ENCODE results near the gene GADL1.

GADL1 gene

GRCh38 chr3:30752970-30753369, 141.5 kb downstream of the GADL1 start:
- POLR2A ChIA-PET, result no interaction called here
- peak in 2 of 3 donors; percentile 54 to 62 for DNase-seq
- Histone ChIP-seq H3K36me3 (ENCODE audit: control insufficient read depth in 4 of 4, insufficient read depth in 4 of 4, low read length in 3 of 4) (no peaks in the 10 kb centered on the region), H3K4me1 (ENCODE audit: control extremely low read depth in 1 of 4, control insufficient read depth in 4 of 4, insufficient read depth in 4 of 4, low read length in 3 of 4) (peaks cover 0 to 12% (median under 1%) of the 10 kb centered on the region in 4 experiments), H3K27me3 (replicated peaks in 2 of 5; ENCODE audit: control insufficient read depth in 4 of 5, insufficient read depth in 5 of 5, low read length in 4 of 5) (no peaks in the 10 kb centered on the region), H3K4me3 (ENCODE audit: control insufficient read depth in 1 of 7, extremely low read depth in 1 of 7, insufficient read depth in 4 of 7, low read depth in 2 of 7, low read length in 6 of 7) (no peak overlapping the region), H3K27ac (ENCODE audit: insufficient read depth in 1 of 2, low read depth in 1 of 2, low read length in 2 of 2, poor library complexity in 1 of 2, severe bottlenecking in 2 of 2) (no peak overlapping the region), H3K9me3 (ENCODE audit: control extremely low read depth in 1 of 5, control insufficient read depth in 4 of 5, insufficient read depth in 2 of 5, low read depth in 1 of 5, low read length in 4 of 5) (no peaks in the 10 kb centered on the region)
- WGBS (ENCODE audit: insufficient coverage), result no CpG with 5 or more reads among the region's 4 CpGs
- CTCF ChIA-PET, result interaction anchor here (1.0 to 9.2 kb wide), 2 partner anchors 16 to 17 kb away, joined by 3 to 58 read pairs; no protein-coding TSS in a partner anchor

- no peaks in the 10 kb centered on the region for H3K36me3 ChIP-seq (ENCODE audit: control insufficient read depth in 4 of 4, insufficient read depth in 4 of 4, low read length in 3 of 4)
- ChIA-PET CTCF (interaction anchor here (1.0 to 9.2 kb wide), 3 partner anchors 17 to 710 kb away, joined by 3 to 58 read pairs (median 17); no protein-coding TSS in a partner anchor), POLR2A (no interaction called here)
- no peaks in the 10 kb centered on the region for H3K9me3 ChIP-seq (ENCODE audit: control extremely low read depth in 1 of 5, control insufficient read depth in 4 of 5, insufficient read depth in 2 of 5, low read depth in 1 of 5, low read length in 4 of 5)
- no peaks in the 10 kb centered on the region for H3K27me3 ChIP-seq (replicated peaks in 2 of 5; ENCODE audit: control insufficient read depth in 4 of 5, insufficient read depth in 5 of 5, low read length in 4 of 5)
- H3K27ac ChIP-seq (ENCODE audit: insufficient read depth in 1 of 2, low read depth in 1 of 2, low read length in 2 of 2, poor library complexity in 1 of 2, severe bottlenecking in 2 of 2), result no peak overlapping the region
- 97% methylated on average over 5 of the region's 5 CpGs for WGBS (ENCODE audit: insufficient coverage)
- H3K4me3 ChIP-seq (ENCODE audit: control insufficient read depth in 1 of 7, extremely low read depth in 1 of 7, insufficient read depth in 4 of 7, low read depth in 2 of 7, low read length in 6 of 7), result no peak overlapping the region
- no peak for DNase-seq
- H3K4me1 ChIP-seq (ENCODE audit: control extremely low read depth in 1 of 4, control insufficient read depth in 4 of 4, insufficient read depth in 4 of 4, low read length in 3 of 4), result peaks cover 3 to 16% (median 5%) of the 10 kb centered on the region in 4 experiments
These were observed 142.0 kb downstream of the GADL1 start for GRCh38 chr3:30752491-30752890.

GRCh38 chr3:30751610-30752299, 142.7 kb downstream of the GADL1 start:
- peak; percentile 39 to 68 (median 60) for DNase-seq
- CTCF ChIA-PET, result interaction anchor here (0.9 to 3.4 kb wide), 8 partner anchors 9 to 709 kb away, joined by 3 to 17 read pairs (median 4); no protein-coding TSS in a partner anchor
- POLR2A ChIA-PET, result no interaction called here
- H3K36me3 ChIP-seq (ENCODE audit: control insufficient read depth in 4 of 4, insufficient read depth in 4 of 4, low read length in 3 of 4), result no peaks in the 10 kb centered on the region
- no peaks in the 10 kb centered on the region for H3K27me3 ChIP-seq (replicated peaks in 2 of 5; ENCODE audit: control insufficient read depth in 4 of 5, insufficient read depth in 5 of 5, low read length in 4 of 5)
- no peak overlapping the region for H3K27ac ChIP-seq (ENCODE audit: insufficient read depth in 1 of 2, low read depth in 1 of 2, low read length in 2 of 2, poor library complexity in 1 of 2, severe bottlenecking in 2 of 2)
- no peak overlapping the region for H3K4me3 ChIP-seq (ENCODE audit: control insufficient read depth in 1 of 7, extremely low read depth in 1 of 7, insufficient read depth in 4 of 7, low read depth in 2 of 7, low read length in 6 of 7)
- WGBS (ENCODE audit: insufficient coverage), result 68% methylated on average over 11 of the region's 11 CpGs
- H3K9me3 ChIP-seq (ENCODE audit: control extremely low read depth in 1 of 5, control insufficient read depth in 4 of 5, insufficient read depth in 2 of 5, low read depth in 1 of 5, low read length in 4 of 5), result no peaks in the 10 kb centered on the region
- peaks cover 3 to 17% (median 6%) of the 10 kb centered on the region in 4 experiments for H3K4me1 ChIP-seq (ENCODE audit: control extremely low read depth in 1 of 4, control insufficient read depth in 4 of 4, insufficient read depth in 4 of 4, low read length in 3 of 4)

- DNase-seq, result no peak
- ChIA-PET POLR2A (no interaction called here), CTCF (interaction anchor here (1.0 to 3.4 kb wide), 10 partner anchors 11 to 708 kb away, joined by 3 to 17 read pairs (median 4); no protein-coding TSS in a partner anchor)
- Histone ChIP-seq H3K4me1 (ENCODE audit: control extremely low read depth in 1 of 4, control insufficient read depth in 4 of 4, insufficient read depth in 4 of 4, low read length in 3 of 4) (peaks cover 3 to 17% (median 6%) of the 10 kb centered on the region in 4 experiments), H3K27ac (ENCODE audit: insufficient read depth in 1 of 2, low read depth in 1 of 2, low read length in 2 of 2, poor library complexity in 1 of 2, severe bottlenecking in 2 of 2) (no peak overlapping the region), H3K4me3 (ENCODE audit: control insufficient read depth in 1 of 7, extremely low read depth in 1 of 7, insufficient read depth in 4 of 7, low read depth in 2 of 7, low read length in 6 of 7) (no peak overlapping the region), H3K9me3 (ENCODE audit: control extremely low read depth in 1 of 5, control insufficient read depth in 4 of 5, insufficient read depth in 2 of 5, low read depth in 1 of 5, low read length in 4 of 5) (no peaks in the 10 kb centered on the region), H3K36me3 (ENCODE audit: control insufficient read depth in 4 of 4, insufficient read depth in 4 of 4, low read length in 3 of 4) (no peaks in the 10 kb centered on the region), H3K27me3 (replicated peaks in 2 of 5; ENCODE audit: control insufficient read depth in 4 of 5, insufficient read depth in 5 of 5, low read length in 4 of 5) (no peaks in the 10 kb centered on the region)
- WGBS (ENCODE audit: insufficient coverage), result 100% methylated on average over 5 of the region's 7 CpGs
These were observed 143.5 kb downstream of the GADL1 start for GRCh38 chr3:30750967-30751366.

- H3K27me3 ChIP-seq (replicated peaks in 2 of 5; ENCODE audit: control insufficient read depth in 4 of 5, insufficient read depth in 5 of 5, low read length in 4 of 5), result no peaks in the 10 kb centered on the region
- no peak overlapping the region for H3K27ac ChIP-seq (ENCODE audit: insufficient read depth in 1 of 2, low read depth in 1 of 2, low read length in 2 of 2, poor library complexity in 1 of 2, severe bottlenecking in 2 of 2)
- ChIA-PET POLR2A (no interaction called here), CTCF (interaction anchor here (1.5 to 3.4 kb wide), 3 partner anchors 551 to 707 kb away, joined by 5 to 17 read pairs (median 8); no protein-coding TSS in a partner anchor)
- DNase-seq, result no peak
- no peaks in the 10 kb centered on the region for H3K9me3 ChIP-seq (ENCODE audit: control extremely low read depth in 1 of 5, control insufficient read depth in 4 of 5, insufficient read depth in 2 of 5, low read depth in 1 of 5, low read length in 4 of 5)
- peaks cover 3 to 17% (median 6%) of the 10 kb centered on the region in 4 experiments for H3K4me1 ChIP-seq (ENCODE audit: control extremely low read depth in 1 of 4, control insufficient read depth in 4 of 4, insufficient read depth in 4 of 4, low read length in 3 of 4)
- no peaks in the 10 kb centered on the region for H3K36me3 ChIP-seq (ENCODE audit: control insufficient read depth in 4 of 4, insufficient read depth in 4 of 4, low read length in 3 of 4)
- H3K4me3 ChIP-seq (ENCODE audit: control insufficient read depth in 1 of 7, extremely low read depth in 1 of 7, insufficient read depth in 4 of 7, low read depth in 2 of 7, low read length in 6 of 7), result no peak overlapping the region
These were observed 145.2 kb downstream of the GADL1 start for GRCh38 chr3:30749230-30749629.

- DNase-seq, result peak; percentile 21 to 50 (median 45)
- Histone ChIP-seq H3K27me3 (replicated peaks in 2 of 5; ENCODE audit: control insufficient read depth in 4 of 5, insufficient read depth in 5 of 5, low read length in 4 of 5) (no peaks in the 10 kb centered on the region), H3K4me1 (ENCODE audit: control extremely low read depth in 1 of 4, control insufficient read depth in 4 of 4, insufficient read depth in 4 of 4, low read length in 3 of 4) (peaks cover 3 to 13% (median 6%) of the 10 kb centered on the region in 4 experiments), H3K27ac (ENCODE audit: insufficient read depth in 1 of 2, low read depth in 1 of 2, low read length in 2 of 2, poor library complexity in 1 of 2, severe bottlenecking in 2 of 2) (no peak overlapping the region), H3K36me3 (ENCODE audit: control insufficient read depth in 4 of 4, insufficient read depth in 4 of 4, low read length in 3 of 4) (no peaks in the 10 kb centered on the region), H3K4me3 (ENCODE audit: control insufficient read depth in 1 of 7, extremely low read depth in 1 of 7, insufficient read depth in 4 of 7, low read depth in 2 of 7, low read length in 6 of 7) (no peak overlapping the region), H3K9me3 (ENCODE audit: control extremely low read depth in 1 of 5, control insufficient read depth in 4 of 5, insufficient read depth in 2 of 5, low read depth in 1 of 5, low read length in 4 of 5) (no peaks in the 10 kb centered on the region)
- ChIA-PET CTCF (interaction anchor here (0.7 to 1.9 kb wide), 4 partner anchors 9 to 705 kb away, joined by 3 to 8 read pairs (median 4); no protein-coding TSS in a partner anchor), POLR2A (interaction anchor here (0.7 kb wide), 2 partner anchors 12 to 502 kb away, joined by 3 to 4 read pairs; no protein-coding TSS in a partner anchor)
- WGBS (ENCODE audit: insufficient coverage), result 0% methylated on average over 1 of the region's 4 CpGs
These were observed 146.6 kb downstream of the GADL1 start for GRCh38 chr3:30747771-30748281.

Data from common myeloid progenitor, CD34-positive (primary cell).